ENCODE results near the gene ATXN2. TPM values are rescaled to one million over a fixed set of nuclear protein-coding genes. Genes with fewer than 3 reads are reported as not detected.

The ATXN2 gene
- total and polyA plus RNA-seq, 9 of the 15 experiments (the other 6 are each of a cell fraction or from before 2014, with no cell fraction given): 16.8 to 67.8 (median 29.3) TPM

DNA sequence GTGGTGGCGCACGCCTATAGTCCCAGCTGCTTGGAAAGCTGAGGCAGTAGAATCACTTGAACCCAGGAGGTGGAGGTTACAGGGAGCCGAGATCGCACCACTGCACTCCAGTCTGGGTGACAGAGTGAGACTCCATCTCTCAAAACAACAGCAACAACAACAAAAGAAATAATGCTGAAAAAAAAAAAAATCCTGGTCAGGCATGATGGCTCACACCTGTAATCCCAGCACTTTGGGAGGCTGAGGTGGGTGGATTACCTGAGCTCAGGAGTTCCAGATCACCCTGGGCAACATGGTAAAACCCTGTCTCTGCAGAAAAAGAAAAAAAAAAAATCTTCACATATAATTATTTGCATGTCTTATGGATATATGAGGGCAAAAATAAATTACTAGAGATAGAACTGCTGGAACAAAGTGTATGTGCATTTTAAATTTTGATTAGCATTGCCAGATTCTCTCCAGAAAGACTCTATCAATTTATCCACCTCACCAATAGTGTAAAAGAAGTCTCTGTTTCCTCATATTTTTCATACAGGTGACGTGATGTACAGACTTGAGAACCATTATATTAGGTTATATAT lies 75.4 kb downstream of the ATXN2 start:
- H3K9me3 ChIP-seq (replicated peaks; ENCODE audit: control insufficient read depth, insufficient read depth, low read depth, low read length): no peaks in the 10 kb centered on the region
- H2AFZ ChIP-seq (ENCODE audit: low read depth, low read length): no peak overlapping the region
- no peak for ATAC-seq
- intact Hi-C loops (cut with micrococcal nuclease) (loop anchor here (10.0 kb wide), 1 partner anchor 151 kb away; no protein-coding TSS in a partner anchor), in situ Hi-C loops (cut with MboI) (no loop called here)
- DNase-seq (ENCODE audit: extremely low read depth in 1 of 4, low spot score in 3 of 4): no peak
- no peaks in the 10 kb centered on the region for H3K4me1 ChIP-seq (replicated peaks in 1 of 2; ENCODE audit: control insufficient read depth in 2 of 2, insufficient read depth in 2 of 2, low read length in 2 of 2)
- WGBS (ENCODE audit: insufficient coverage, low coverage, missing lambda C conversion rate): 98% methylated on average over 5 of the region's 5 CpGs
- H3K27me3 ChIP-seq (ENCODE audit: control insufficient read depth in 2 of 2, insufficient read depth in 2 of 2, low read length in 2 of 2): no peaks in the 10 kb centered on the region
- POLR2A ChIA-PET: no interaction called here
- H3K9me1 ChIP-seq (ENCODE audit: control insufficient read depth, insufficient read depth, low read length): no peaks in the 10 kb centered on the region
- TF ChIP-seq, protein P1, sequence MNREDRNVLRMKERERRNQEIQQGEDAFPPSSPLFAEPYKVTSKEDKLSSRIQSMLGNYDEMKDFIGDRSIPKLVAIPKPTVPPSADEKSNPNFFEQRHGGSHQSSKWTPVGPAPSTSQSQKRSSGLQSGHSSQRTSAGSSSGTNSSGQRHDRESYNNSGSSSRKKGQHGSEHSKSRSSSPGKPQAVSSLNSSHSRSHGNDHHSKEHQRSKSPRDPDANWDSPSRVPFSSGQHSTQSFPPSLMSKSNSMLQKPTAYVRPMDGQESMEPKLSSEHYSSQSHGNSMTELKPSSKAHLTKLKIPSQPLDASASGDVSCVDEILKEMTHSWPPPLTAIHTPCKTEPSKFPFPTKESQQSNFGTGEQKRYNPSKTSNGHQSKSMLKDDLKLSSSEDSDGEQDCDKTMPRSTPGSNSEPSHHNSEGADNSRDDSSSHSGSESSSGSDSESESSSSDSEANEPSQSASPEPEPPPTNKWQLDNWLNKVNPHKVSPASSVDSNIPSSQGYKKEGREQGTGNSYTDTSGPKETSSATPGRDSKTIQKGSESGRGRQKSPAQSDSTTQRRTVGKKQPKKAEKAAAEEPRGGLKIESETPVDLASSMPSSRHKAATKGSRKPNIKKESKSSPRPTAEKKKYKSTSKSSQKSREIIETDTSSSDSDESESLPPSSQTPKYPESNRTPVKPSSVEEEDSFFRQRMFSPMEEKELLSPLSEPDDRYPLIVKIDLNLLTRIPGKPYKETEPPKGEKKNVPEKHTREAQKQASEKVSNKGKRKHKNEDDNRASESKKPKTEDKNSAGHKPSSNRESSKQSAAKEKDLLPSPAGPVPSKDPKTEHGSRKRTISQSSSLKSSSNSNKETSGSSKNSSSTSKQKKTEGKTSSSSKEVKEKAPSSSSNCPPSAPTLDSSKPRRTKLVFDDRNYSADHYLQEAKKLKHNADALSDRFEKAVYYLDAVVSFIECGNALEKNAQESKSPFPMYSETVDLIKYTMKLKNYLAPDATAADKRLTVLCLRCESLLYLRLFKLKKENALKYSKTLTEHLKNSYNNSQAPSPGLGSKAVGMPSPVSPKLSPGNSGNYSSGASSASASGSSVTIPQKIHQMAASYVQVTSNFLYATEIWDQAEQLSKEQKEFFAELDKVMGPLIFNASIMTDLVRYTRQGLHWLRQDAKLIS (CRISPR knock-in tag; IDR thresholded peaks at IDR 0.05): no peak
- TF ChIP-seq TGIF2 (CRISPR knock-in tag; IDR thresholded peaks at IDR 0.05): no peak
- TF ChIP-seq TSC22D4 (tag; IDR thresholded peaks at IDR 0.05): no peak
- TF ChIP-seq, protein P2, sequence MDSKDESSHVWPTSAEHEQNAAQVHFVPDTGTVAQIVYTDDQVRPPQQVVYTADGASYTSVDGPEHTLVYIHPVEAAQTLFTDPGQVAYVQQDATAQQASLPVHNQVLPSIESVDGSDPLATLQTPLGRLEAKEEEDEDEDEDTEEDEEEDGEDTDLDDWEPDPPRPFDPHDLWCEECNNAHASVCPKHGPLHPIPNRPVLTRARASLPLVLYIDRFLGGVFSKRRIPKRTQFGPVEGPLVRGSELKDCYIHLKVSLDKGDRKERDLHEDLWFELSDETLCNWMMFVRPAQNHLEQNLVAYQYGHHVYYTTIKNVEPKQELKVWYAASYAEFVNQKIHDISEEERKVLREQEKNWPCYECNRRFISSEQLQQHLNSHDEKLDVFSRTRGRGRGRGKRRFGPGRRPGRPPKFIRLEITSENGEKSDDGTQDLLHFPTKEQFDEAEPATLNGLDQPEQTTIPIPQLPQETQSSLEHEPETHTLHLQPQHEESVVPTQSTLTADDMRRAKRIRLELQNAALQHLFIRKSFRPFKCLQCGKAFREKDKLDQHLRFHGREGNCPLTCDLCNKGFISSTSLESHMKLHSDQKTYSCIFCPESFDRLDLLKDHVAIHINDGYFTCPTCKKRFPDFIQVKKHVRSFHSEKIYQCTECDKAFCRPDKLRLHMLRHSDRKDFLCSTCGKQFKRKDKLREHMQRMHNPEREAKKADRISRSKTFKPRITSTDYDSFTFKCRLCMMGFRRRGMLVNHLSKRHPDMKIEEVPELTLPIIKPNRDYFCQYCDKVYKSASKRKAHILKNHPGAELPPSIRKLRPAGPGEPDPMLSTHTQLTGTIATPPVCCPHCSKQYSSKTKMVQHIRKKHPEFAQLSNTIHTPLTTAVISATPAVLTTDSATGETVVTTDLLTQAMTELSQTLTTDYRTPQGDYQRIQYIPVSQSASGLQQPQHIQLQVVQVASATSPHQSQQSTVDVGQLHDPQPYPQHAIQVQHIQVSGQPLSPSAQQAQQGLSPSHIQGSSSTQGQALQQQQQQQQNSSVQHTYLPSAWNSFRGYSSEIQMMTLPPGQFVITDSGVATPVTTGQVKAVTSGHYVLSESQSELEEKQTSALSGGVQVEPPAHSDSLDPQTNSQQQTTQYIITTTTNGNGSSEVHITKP (IDR thresholded peaks at IDR 0.05; ENCODE audit: partially characterized antibody): peak; percentile 87
- TF ChIP-seq, protein P3, sequence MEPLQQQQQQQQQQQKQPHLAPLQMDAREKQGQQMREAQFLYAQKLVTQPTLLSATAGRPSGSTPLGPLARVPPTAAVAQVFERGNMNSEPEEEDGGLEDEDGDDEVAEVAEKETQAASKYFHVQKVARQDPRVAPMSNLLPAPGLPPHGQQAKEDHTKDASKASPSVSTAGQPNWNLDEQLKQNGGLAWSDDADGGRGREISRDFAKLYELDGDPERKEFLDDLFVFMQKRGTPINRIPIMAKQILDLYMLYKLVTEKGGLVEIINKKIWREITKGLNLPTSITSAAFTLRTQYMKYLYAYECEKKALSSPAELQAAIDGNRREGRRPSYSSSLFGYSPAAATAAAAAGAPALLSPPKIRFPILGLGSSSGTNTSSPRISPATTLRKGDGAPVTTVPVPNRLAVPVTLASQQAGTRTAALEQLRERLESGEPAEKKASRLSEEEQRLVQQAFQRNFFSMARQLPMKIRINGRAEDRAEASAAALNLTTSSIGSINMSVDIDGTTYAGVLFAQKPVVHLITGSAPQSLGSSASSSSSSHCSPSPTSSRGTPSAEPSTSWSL (CRISPR knock-in tag; IDR thresholded peaks at IDR 0.05; ENCODE audit: borderline replicate concordance): no peak
- no peak for FAIRE-seq
- peaks cover 91% of the 10 kb centered on the region for H3K36me3 ChIP-seq (ENCODE audit: control insufficient read depth, insufficient read depth, low read length)
- CTCF ChIA-PET (ENCODE audit: low intra/inter-chr PET ratio): no interaction called here
- no peak overlapping the region for H3K27ac ChIP-seq (ENCODE audit: extremely low read depth, low read depth, low read length)
- no peak overlapping the region for H3K9ac ChIP-seq (ENCODE audit: insufficient read depth in 1 of 2, low read depth in 2 of 2, low read length in 2 of 2)
- peaks cover 3% of the 10 kb centered on the region; the same call in 1 of the 3 replicates for H3K79me2 ChIP-seq (ENCODE audit: control insufficient read depth, insufficient read depth, low read length)
- no peak overlapping the region for H3K4me2 ChIP-seq (ENCODE audit: insufficient read depth, low read length)
- no TSS peak for BruUV-seq (replicated peaks)
- H3K4me3 ChIP-seq: no peak overlapping the region
- no peaks in the 10 kb centered on the region for H4K20me1 ChIP-seq (replicated peaks; ENCODE audit: control insufficient read depth, insufficient read depth, low read length)

All from K562 (cell line).